NCI-H128 (cell line): Measurements from ENCODE around the gene SLC30A7.
"Not testable (repeated sequence)": the region's sequence is repeated elsewhere in the genome, so short reads cannot be mapped to it uniquely, and the experiment has no call there.

ENCODE experiments used
- DNase-seq: peaks from one replicate; lab custom pipeline; 2025; ENCODE audit not compliant: unreplicated experiment; lab: John Stamatoyannopoulos, UW

The SLC30A7 gene

GRCh38 chr1:100895540-100896480 is at the start of gene SLC30A7:
Gene SLC30A7 (plus strand): TSS chr1:100896090. CDS start chr1:100896263, 173 bp downstream.
- DNase-seq: peak; percentile 64

- no peak for DNase-seq
These were observed 48.4 kb upstream of the SLC30A7 start for GRCh38 chr1:100847361-100848082.

GRCh38 chr1:100851726-100852125 is 44.2 kb upstream of the SLC30A7 start:
- DNase-seq: no peak

GRCh38 chr1:100852976-100853375 is 42.9 kb upstream of the SLC30A7 start:
- DNase-seq: no peak

DNA sequence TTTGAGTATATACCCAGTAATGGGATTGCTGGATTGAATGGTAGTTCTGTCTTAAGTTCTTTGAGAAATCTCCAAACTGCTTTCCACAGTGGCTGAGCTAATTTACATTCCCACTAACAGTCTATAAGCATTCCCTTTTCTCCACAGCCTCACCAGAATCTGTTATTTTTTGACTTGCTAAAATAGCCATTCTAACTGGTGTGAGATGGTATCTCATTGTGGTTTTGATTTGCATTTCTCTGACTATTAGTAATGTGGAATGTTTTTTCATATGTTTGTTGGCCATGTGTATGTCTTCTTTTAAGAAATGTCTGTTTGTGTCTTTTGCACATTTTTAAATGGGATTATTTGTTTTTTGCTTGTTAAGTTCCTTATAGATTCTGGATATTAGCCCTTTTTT is 40.8 kb upstream of the SLC30A7 start:
- not testable (repeated sequence) for DNase-seq

DNA sequence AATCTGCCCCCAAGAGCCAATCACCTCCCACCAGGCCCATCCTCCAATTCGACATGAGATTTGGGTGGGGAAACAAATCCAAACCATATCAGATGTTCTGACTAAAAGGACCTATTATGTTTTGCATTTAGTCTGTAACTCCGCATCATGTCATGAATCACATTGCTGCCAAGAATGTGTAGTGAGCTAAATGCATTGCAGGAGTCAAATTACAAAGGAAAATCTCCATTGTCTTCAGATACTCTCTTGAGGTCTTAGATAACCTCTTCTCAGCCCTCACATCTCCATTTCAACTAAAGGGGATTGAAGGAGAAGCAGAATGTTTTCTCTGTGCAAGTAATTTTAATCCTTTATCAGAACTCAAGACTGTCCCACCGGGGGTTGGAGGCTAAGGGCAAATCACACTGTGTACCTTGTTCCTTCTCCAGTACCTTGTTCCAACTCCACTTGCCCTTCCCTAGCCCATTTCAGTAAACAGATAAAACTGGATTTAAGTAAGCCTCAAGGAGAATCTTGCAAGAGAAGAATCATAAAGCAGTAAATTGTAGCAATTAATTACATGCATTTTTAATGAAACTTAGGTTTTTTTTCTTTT is 35.4 kb upstream of the SLC30A7 start:
- DNase-seq: no peak

- no peak for DNase-seq
These were observed 34.5 kb upstream of the SLC30A7 start for GRCh38 chr1:100861379-100861778.

DNA sequence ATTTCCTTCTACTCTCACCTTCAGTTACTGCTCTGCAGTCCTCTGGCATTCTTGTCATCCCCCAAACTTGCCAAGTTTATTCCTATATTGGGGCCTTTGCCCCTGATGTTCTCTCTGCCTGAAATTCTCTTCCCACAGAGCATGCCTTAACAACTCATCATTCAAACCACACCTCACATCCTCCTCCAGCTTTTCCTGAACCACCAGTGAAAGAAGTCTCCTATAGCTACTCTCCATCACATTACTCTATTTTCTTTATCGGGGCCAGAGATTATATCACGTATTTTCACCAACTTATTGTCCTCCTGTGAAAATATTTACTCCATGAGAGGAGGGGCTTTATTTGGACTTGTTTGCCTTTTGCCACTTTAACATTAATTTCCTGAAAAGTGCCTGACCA is 33.3 kb upstream of the SLC30A7 start:
- no peak for DNase-seq

- DNase-seq: no peak
These were observed 29.6 kb upstream of the SLC30A7 start for GRCh38 chr1:100866041-100866900.

DNA sequence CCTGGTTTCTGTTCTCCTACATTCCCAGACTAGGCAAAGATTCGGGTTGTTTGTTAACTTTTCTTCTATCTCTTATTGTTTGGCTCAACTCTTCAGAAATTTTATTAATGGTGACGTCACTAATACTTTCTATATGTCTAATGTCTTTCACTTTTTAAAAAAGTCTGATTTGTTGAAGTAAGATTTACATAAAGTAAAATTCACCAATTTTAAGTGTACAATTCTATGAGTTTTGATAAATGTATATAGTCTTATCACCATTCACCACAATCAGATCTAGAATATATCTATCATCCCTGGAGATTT is 29.0 kb upstream of the SLC30A7 start:
- no peak for DNase-seq

DNA sequence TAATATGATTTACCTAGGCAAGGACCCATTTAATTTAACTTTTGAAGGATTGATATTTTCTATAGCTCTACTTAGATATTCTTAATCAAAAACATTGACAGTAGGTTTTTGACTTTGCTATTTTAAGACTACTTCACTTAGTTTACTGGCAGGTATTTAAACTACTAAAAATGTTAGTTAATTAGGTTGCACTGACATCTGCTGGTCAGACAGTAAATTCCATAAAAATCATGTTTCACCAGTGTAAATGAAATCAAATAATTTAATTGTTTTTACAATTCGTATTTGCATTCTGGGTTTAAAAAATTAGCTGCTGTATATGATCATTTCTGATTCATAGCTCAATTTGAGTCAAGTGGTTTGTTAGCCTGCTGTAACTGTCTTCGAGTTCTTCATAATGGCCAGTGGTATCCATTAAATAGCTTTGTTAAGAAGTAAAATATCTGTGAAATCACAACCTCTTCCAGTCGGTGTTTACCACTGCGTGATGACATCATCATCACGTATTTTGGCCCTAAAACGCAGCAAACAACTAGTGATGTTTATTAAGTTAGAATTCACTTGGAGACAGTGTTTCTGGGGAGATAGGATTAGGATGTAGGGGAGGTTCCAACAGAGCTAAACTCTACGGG is 27.4 kb upstream of the SLC30A7 start:
- DNase-seq: no peak

DNA sequence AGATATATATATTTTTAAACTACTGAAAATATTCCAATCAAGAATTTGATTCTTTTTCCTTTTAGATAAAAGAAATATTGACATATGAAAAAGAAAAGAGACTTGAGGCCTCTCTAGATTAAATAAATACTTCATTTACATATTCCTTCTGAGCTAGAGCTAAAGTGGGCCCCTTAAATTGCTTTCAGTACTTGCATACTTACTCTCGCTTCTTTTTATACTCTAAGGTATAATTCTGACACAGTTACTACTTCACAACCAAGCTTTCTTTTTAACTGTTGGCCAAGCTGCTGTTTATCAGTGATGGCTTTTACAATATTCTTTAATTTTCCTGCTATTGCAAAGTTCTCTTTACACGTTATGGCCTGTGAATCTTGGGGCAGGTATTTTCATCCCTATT is 25.9 kb upstream of the SLC30A7 start:
- DNase-seq: no peak

DNA sequence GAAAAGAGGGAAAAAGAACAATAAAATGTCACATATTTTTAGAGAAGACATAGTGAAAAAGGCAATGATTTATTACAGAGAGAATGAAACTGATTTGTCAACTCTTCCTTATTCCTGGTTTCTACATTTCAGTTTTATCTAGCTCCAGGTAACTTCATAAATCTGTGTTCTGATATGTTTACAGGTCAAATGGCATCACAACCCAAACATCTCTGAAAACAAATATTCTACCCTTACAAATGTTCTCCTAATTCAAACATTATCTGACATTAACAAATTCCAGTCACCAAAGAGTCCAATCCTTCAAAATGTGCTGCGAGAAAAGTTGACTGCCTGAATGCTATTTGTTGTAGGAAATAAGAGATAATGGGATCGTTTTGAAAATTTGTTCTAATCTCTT is 21.5 kb upstream of the SLC30A7 start:
- DNase-seq: no peak

DNA sequence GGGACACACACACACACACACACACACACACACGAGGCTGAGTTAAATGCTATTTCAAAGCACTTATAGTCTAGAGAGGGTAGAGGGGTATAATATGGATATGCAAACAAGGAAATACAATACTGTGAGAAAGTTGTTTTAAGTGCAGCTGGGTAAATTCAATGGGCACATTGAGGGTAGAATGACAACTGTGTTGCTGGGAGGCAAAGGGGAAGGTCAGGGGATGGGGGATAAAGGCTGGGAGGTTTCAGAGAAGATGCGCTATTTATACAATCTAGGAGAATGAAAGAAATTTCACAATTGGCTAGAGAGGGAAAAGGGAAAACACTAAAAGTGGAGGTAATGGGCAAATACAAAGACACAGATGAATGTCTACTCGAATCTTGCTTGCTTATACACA is 20.7 kb upstream of the SLC30A7 start:
- no peak for DNase-seq

- DNase-seq: no peak
These were observed 19.6 kb upstream of the SLC30A7 start for GRCh38 chr1:100876291-100876690.

DNA sequence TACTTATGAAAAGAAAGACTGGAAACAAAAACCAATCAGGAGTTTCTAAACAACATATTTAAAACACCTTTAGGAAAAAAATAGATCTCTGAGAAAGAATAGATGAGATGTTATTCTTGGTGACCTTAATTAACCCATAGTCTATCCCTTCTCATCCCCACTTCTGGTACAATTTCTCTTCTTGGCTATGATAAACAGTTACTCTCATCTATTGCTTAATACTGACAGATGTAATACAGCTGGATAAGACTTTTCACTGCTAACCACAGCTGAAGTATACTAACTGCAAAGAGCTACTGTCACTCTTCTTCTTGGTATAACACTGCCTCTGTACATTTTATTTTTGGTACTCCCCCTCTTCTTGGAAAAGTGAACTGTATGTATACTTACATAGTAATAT is 16.5 kb upstream of the SLC30A7 start:
- DNase-seq: no peak

DNA sequence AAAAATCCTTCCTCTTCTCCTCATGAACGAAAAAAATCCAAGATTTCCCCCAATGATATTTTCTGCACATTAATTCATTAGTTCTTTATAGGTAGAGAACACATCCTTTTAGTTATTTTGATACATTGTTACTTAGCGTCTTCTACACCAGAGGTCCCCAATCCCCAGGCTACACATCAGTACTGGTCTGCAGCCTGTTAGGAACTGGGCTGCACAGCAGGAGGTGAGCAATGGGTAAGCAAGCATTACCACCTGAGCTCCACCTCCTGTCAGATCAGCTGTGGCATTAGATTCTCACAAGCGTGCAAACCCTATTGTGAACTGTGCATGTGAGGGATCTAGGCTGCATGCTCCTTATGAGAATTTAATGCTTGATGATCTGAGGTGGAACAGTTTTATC is 14.2 kb upstream of the SLC30A7 start:
- DNase-seq: no peak

DNA sequence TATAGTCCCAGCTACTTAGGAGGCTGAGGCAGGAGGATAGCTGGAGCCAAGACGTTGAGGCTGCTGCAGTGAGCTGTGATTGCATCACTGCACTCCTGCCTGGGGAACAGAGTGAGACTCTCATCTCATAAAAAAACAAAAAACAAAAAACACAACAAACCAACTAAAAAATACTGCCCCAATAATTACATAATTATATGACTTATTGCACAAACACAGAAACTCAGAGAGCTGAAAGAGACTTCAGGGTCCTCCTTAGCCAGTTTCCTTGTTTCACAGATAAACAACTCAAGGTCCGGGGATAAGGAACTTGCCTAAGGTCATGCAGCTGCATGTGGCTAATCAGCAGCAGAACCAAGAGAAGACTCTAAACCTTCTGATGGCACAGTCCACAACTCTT is 13.2 kb upstream of the SLC30A7 start:
- no peak for DNase-seq

GRCh38 chr1:100883963-100884362 is 11.9 kb upstream of the SLC30A7 start:
- no peak for DNase-seq

- DNase-seq: not testable (repeated sequence)
These were observed 6.9 kb upstream of the SLC30A7 start for GRCh38 chr1:100889007-100889406.
